ENCODE measurements around the gene SEC24B.

The SEC24B gene

GRCh38 chr4:109433205-109434006 is at the start of gene SEC24B:
SEC24B (plus strand) TSS chr4:109433815; CDS start chr4:109433870, 55 bp downstream.
- peak; percentile 47 for DNase-seq

GRCh38 chr4:109383823-109384222 is 49.8 kb upstream of the SEC24B start:
- DNase-seq: no peak

GRCh38 chr4:109385260-109385659 is 48.4 kb upstream of the SEC24B start:
- DNase-seq: no peak

GRCh38 chr4:109389369-109390114 is 44.1 kb upstream of the SEC24B start:
- no peak for DNase-seq

GRCh38 chr4:109390115-109390768 is 43.4 kb upstream of the SEC24B start:
- no peak for DNase-seq

GRCh38 chr4:109395694-109396093 is 37.9 kb upstream of the SEC24B start:
- DNase-seq: no peak

- DNase-seq: no peak
Observed at GRCh38 chr4:109398928-109399327, 34.7 kb upstream of the SEC24B start.

GRCh38 chr4:109406337-109406931 is 27.2 kb upstream of the SEC24B start:
- peak; percentile 31 for DNase-seq

GRCh38 chr4:109407027-109407737 is 26.4 kb upstream of the SEC24B start:
- no peak for DNase-seq

- no peak for DNase-seq
Observed at GRCh38 chr4:109408711-109409110, 24.9 kb upstream of the SEC24B start.

GRCh38 chr4:109410226-109410625 is 23.4 kb upstream of the SEC24B start:
- DNase-seq: no peak

GRCh38 chr4:109410776-109411175 is 22.8 kb upstream of the SEC24B start:
- DNase-seq: no peak

- DNase-seq: no peak
Observed at GRCh38 chr4:109411964-109412363, 21.7 kb upstream of the SEC24B start.

GRCh38 chr4:109412776-109413175 is 20.8 kb upstream of the SEC24B start:
- DNase-seq: no peak

GRCh38 chr4:109414938-109415337 is 18.7 kb upstream of the SEC24B start:
- DNase-seq: no peak

GRCh38 chr4:109418588-109418987 is 15.0 kb upstream of the SEC24B start:
- no peak for DNase-seq

- DNase-seq: no peak
Observed at GRCh38 chr4:109419679-109420078, 13.9 kb upstream of the SEC24B start.

- no peak for DNase-seq
Observed at GRCh38 chr4:109424093-109424841, 9.3 kb upstream of the SEC24B start.

- no peak for DNase-seq
Observed at GRCh38 chr4:109425405-109425804, 8.2 kb upstream of the SEC24B start.

GRCh38 chr4:109429545-109429944 is 4.1 kb upstream of the SEC24B start:
- no peak for DNase-seq

GRCh38 chr4:109432203-109432602 is 1.4 kb upstream of the SEC24B start:
- no peak for DNase-seq

- DNase-seq: peak; percentile 21
Observed at GRCh38 chr4:109432696-109433095, 919 bp upstream of the SEC24B start.
